Esophagus squamous epithelium (tissue), 4 donors: ENCODE results near the gene TMEM74B.

Experiments used
- POLR2A ChIP-seq, 4 donors: fragments of 450-650 bp; IDR thresholded peaks; one replicate each; pipeline ENCODE4 v1.6.1; 2017; ENCODE audit warnings: antibody characterized with exemption in 4 of 4, mild to moderate bottlenecking in 4 of 4, moderate library complexity in 3 of 4
- TF ChIP-seq, protein P1 (sequence below), 6 experiments: fragments of 450-650 bp in 4 of 6; fragments of 200-600 bp in 2 of 6; sonication (generic) in 2 of 6; IDR thresholded peaks; one replicate each; pipeline ENCODE4 v1.5.1; 2016 to 2019; ENCODE audit warnings: antibody characterized with exemption in 6 of 6, mild to moderate bottlenecking in 4 of 6, moderate library complexity in 4 of 6

DNA sequence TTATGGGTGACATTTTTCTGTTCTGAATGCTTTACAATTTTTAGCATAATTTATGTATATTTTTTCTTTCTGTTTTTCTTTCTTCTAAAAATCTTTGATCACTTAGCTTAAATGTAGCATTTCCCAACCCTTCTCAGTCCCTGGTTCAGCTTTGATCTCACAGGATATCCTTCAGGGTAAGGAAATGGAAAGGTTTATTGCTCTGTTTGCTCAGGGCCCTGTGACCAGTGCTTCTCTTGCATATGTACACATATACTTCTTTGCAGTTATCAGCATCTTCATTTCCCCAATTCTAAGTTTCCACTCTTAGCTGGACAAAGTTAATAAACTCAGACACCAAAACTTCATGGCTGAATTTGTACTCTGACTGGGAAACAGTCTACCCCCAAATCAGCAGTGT, 30.6 kb downstream of the TMEM74B start:
- TF ChIP-seq, protein P1, sequence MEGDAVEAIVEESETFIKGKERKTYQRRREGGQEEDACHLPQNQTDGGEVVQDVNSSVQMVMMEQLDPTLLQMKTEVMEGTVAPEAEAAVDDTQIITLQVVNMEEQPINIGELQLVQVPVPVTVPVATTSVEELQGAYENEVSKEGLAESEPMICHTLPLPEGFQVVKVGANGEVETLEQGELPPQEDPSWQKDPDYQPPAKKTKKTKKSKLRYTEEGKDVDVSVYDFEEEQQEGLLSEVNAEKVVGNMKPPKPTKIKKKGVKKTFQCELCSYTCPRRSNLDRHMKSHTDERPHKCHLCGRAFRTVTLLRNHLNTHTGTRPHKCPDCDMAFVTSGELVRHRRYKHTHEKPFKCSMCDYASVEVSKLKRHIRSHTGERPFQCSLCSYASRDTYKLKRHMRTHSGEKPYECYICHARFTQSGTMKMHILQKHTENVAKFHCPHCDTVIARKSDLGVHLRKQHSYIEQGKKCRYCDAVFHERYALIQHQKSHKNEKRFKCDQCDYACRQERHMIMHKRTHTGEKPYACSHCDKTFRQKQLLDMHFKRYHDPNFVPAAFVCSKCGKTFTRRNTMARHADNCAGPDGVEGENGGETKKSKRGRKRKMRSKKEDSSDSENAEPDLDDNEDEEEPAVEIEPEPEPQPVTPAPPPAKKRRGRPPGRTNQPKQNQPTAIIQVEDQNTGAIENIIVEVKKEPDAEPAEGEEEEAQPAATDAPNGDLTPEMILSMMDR (IDR thresholded peaks at IDR 0.05) = no peak
- no peak for TF ChIP-seq POLR2A (IDR thresholded peaks at IDR 0.05)
